HFFc6 (cell line): Measurements from ENCODE around the gene ZNF804B. TPM values are rescaled to one million over a fixed set of nuclear protein-coding genes. Genes with fewer than 3 reads are reported as not detected.

Experiments
- DNase-seq: peaks from one replicate; pipeline ENCODE4 v3.0.0-alpha.2; 2018
- H3K27ac Mint-ChIP-seq: 2 replicates; pipeline ENCODE4 v1.8.0; 2020; ENCODE audit warnings: mild to moderate bottlenecking, mixed read lengths
- H3K27me3 Mint-ChIP-seq: 2 replicates; pipeline ENCODE4 v1.8.0; 2021; ENCODE audit warnings: mild to moderate bottlenecking, moderate library complexity, mixed read lengths; ENCODE audit not compliant: insufficient read depth
- H3K36me3 Mint-ChIP-seq: 2 replicates; pipeline ENCODE4 v1.8.0; 2021; ENCODE audit warnings: low read depth, mixed read lengths
- H3K4me1 Mint-ChIP-seq: 2 replicates; pipeline ENCODE4 v1.8.0; 2020; ENCODE audit warnings: low read depth, mixed read lengths
- H3K4me3 Mint-ChIP-seq: 2 replicates; pipeline ENCODE4 v1.8.0; 2020; ENCODE audit warnings: mild to moderate bottlenecking, moderate library complexity, mixed read lengths
- H3K9me3 Mint-ChIP-seq: 2 replicates; pipeline ENCODE4 v1.8.0; 2020; ENCODE audit warnings: mild to moderate bottlenecking, mixed read lengths
- CTCF ChIP-seq: fragments of 200-600 bp; sonication (generic); IDR thresholded peaks from 2 replicates; pipeline ENCODE4 v1.5.0; 2021; ENCODE audit warnings: antibody characterized with exemption, mild to moderate bottlenecking
- total RNA-seq, 6 experiments: library from RNA; stranded (reverse); fragmentation: NEBNext Ultra II Directional; extraction: Animal tissue kit (Norgen Biotek cat#: 25700); gene quantifications; 2 replicates in 1 of 6; 3 replicates in 5 of 6; pipeline ENCODE4 v1.2.3, GENCODE V29; 2021

ZNF804B gene
- total RNA-seq, 6 experiments from 2014 or later: not detected

GRCh38 chr7:89377219-89377618 lies 617.7 kb downstream of the ZNF804B start:
- TF ChIP-seq CTCF: no peak
- H3K9me3 Mint-ChIP-seq: peaks cover 22% of the 10 kb centered on the region
- DNase-seq: no peak
- H3K4me3 Mint-ChIP-seq: no peak overlapping the region
- no peaks in the 10 kb centered on the region for H3K27me3 Mint-ChIP-seq
- no peaks in the 10 kb centered on the region for H3K36me3 Mint-ChIP-seq
- no peak overlapping the region for H3K27ac Mint-ChIP-seq
- H3K4me1 Mint-ChIP-seq: no peaks in the 10 kb centered on the region

GRCh38 chr7:89385411-89385810 lies 625.9 kb downstream of the ZNF804B start:
- no peak for DNase-seq
- no peaks in the 10 kb centered on the region for H3K27me3 Mint-ChIP-seq
- H3K36me3 Mint-ChIP-seq: no peaks in the 10 kb centered on the region
- no peaks in the 10 kb centered on the region for H3K4me1 Mint-ChIP-seq
- no peak for TF ChIP-seq CTCF
- H3K9me3 Mint-ChIP-seq: peaks cover 29% of the 10 kb centered on the region
- no peak overlapping the region for H3K27ac Mint-ChIP-seq
- H3K4me3 Mint-ChIP-seq: no peak overlapping the region

Other genes starting within 250 kb of the ZNF804B start
- not detected for gene TEX47, start 36.0 kb downstream of the ZNF804B start, total RNA-seq